NCI-H446 (cell line): Measurements from ENCODE around the gene DSTYK.

Experiments
- DNase-seq, 2 experiments: peaks; one replicate each; lab custom pipeline; 2025; lab: John Stamatoyannopoulos, UW

DSTYK gene, protein sequence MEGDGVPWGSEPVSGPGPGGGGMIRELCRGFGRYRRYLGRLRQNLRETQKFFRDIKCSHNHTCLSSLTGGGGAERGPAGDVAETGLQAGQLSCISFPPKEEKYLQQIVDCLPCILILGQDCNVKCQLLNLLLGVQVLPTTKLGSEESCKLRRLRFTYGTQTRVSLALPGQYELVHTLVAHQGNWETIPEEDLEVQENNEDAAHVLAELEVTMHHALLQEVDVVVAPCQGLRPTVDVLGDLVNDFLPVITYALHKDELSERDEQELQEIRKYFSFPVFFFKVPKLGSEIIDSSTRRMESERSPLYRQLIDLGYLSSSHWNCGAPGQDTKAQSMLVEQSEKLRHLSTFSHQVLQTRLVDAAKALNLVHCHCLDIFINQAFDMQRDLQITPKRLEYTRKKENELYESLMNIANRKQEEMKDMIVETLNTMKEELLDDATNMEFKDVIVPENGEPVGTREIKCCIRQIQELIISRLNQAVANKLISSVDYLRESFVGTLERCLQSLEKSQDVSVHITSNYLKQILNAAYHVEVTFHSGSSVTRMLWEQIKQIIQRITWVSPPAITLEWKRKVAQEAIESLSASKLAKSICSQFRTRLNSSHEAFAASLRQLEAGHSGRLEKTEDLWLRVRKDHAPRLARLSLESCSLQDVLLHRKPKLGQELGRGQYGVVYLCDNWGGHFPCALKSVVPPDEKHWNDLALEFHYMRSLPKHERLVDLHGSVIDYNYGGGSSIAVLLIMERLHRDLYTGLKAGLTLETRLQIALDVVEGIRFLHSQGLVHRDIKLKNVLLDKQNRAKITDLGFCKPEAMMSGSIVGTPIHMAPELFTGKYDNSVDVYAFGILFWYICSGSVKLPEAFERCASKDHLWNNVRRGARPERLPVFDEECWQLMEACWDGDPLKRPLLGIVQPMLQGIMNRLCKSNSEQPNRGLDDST

GRCh38 chr1:205211169-205211838, at the start of gene DSTYK:
TSS of gene DSTYK (minus strand) at chr1:205211702. CDS start at chr1:205211535, 167 bp downstream.
- peak; percentile 90 to 98 for DNase-seq

DNA sequence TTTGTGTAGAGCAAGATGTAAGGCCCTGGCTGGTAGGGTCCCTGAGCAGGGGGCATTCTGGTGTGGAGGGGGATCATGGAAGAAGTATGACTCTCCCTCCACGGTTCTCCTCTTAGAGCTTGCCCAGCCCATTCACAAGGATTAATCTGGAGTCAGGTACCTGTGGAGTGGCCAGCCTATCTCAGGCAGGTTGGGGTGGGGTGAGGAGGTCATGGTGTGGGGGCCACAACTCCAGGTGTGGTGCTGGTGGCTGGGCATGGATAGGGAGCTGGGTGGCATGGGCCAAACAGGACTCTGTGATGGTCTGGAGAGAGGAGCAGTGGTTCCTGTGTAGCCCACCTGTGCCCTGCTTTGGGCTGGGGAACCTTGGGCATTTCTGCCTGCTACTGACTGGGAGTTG, 48.5 kb upstream of the DSTYK start:
- DNase-seq, result no peak

DNA sequence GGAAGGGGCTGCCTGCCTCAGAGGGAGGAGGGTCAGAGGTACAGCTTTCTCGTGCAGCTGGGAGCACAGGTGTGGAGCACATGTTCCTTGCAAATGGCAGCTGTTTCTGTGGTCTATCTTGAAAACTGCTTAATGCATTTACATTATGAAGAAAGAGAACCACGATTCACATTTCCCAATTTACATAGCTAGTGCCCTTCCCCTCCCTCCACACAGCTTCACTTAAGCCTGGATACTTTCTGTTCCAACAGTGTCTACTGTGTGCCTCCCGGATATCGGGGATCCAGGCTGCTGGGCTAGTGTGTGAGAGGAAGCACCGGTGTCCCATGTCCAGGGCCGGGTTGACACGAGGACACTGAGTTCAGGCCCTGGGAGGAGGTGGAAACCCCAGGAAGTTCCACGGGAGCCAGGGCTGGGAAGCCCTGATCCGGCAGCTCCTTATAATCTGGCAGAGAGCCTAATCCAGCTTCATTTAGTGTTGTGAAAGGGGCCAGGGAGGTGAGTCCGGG, 47.9 kb upstream of the DSTYK start:
- DNase-seq, result no peak

DNA sequence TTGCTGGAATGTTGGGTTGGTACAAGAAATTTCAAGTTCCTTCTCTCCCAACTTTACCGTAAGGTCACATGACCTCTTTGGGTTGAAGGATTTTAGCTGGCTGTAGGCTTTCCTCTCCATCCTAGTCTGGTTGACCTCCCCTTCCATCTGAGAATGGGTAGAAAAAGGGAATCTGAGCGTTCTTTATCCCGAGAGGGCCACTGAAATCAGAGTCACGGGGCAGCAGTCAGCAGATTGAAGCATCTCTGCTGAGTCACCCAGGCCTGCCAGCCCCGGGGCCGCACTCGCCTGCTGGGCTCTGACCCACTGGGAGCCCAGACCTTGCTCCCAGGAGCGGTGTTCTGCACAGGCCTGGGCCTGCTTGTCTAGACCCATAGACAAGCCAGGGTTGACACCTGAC, 47.2 kb upstream of the DSTYK start:
- DNase-seq, result no peak

DNA sequence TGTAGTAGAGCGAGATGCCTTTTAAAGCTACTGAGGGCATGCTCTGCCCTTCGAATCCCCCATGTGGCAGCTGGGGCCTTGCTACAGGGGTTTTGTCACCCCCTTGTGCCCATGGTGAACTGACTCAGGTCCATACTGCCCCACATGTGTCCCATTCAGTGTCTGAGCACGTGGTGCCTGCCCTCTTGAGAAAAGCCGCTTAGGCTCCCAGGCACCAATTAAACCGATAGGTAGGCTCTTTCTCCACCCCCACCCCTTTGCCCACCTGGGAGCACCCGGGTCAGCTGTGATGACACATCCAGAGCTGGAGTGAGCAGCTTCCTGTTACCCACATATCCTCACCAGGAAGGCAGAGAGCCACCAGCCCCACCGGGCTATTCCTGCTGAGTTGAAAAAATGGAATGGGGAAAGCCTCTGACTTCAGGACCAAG, 46.8 kb upstream of the DSTYK start:
- DNase-seq, result no peak

DNA sequence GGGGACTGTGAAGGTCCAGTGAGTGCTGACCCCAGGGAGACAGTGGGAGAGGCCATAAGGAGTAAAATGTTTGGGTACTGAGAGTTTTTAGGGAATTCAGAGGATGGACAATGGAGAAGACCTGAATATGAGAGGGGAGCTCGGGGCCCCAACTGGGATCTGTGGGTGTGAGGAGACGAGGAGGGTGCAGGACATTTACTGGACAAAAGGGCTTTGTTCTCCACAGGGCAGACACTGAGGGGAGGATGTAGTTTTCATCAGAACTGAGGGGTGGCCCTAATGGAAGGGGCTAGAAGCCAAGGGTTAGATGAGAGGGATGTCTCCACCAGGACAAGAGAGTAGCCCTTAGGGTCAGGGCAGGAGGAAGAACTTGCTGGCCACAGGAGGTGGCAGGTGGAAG, 46.2 kb upstream of the DSTYK start:
- no peak for DNase-seq

- no peak for DNase-seq
Measured at GRCh38 chr1:205256951-205257625, 45.6 kb upstream of the DSTYK start.

DNA sequence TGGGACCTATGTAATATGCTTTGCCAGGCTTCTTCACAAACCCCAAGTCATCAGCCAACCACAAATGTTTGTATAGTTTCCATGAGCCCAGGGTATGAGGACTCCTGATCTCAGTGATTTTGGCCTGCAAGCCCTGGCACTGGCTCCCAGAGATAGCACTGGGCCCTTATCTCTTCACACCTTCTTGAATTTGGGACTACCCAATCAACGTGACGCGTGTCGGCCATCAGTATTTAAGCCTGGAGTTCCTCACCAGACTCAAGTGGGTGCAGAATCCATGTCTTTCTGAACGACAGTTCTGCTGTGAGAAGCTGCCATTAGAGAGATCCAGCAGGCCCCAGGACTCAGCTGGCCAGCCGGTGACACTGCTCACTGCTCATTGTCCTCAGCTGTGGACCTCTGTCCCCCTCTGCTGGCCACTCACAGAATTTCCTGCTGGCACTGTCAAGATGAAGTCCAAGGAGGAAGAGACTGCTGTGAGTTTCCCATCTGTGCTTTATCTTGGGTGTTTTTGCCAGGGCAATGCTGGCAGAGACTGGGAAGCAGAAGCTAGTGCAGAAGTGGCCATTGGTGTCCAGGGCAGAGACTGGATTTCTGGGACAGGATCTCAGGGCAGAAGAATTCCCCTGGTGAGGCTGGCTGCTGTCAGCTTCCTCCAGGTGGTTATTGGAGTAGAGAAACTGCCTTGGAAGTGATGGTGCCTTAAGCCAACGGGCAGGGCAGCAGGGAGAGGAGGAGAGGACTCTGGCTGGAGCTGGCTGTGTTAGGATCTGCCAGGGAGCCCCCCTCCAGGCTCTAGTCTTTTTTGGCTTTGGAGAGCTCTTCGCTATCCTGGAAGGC, 44.7 kb upstream of the DSTYK start:
- peak; percentile 92 to 95 for DNase-seq

GRCh38 chr1:205251576-205251975, 40.1 kb upstream of the DSTYK start:
- DNase-seq, result no peak

DNA sequence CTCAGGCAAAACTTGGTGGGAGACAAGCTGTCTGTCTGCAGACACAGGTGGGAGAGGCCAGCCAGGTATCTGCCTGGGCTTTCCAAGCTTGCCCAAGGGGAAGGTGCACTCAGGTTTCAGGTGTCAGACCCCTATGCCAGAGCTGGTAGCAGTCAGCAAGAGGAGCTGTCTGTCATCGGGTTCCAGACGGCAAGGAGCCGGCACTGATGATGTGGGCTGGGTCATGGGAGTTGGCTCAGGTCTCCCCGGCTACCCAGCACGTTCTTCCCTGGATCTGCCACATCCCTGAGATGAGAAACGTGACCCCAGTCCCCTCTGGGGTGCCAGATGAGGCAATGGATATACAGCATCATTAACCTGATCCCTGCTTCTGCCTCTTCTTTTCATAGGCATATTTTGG, 39.2 kb upstream of the DSTYK start:
- DNase-seq, result no peak

DNA sequence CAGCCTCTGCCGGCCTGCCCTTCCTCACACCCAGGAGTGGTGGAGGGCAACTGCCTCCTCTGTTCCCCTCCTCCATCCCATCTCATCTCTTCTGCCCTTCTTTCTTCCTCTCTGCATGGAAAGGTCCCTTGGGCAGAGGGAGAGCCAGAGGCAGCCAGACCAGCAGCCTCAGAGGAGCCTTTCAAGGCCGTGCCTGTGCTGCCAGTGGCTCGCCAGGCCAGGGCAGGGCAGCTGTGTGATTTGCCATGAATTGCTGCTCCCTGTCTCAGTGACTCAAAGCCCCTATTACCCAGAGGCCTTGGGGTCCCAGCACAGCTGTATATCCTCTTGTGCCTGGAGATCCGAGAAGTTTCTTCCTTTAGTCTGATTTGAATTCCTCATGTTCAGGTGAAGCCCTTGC, 38.1 kb upstream of the DSTYK start:
- DNase-seq, result no peak

- peak in 1 of 2 experiments; percentile 40 for DNase-seq
Measured at GRCh38 chr1:205248793-205249601, 37.5 kb upstream of the DSTYK start.

- peak in 1 of 2 experiments; percentile 35 for DNase-seq
Measured at GRCh38 chr1:205247130-205247921, 35.8 kb upstream of the DSTYK start.

DNA sequence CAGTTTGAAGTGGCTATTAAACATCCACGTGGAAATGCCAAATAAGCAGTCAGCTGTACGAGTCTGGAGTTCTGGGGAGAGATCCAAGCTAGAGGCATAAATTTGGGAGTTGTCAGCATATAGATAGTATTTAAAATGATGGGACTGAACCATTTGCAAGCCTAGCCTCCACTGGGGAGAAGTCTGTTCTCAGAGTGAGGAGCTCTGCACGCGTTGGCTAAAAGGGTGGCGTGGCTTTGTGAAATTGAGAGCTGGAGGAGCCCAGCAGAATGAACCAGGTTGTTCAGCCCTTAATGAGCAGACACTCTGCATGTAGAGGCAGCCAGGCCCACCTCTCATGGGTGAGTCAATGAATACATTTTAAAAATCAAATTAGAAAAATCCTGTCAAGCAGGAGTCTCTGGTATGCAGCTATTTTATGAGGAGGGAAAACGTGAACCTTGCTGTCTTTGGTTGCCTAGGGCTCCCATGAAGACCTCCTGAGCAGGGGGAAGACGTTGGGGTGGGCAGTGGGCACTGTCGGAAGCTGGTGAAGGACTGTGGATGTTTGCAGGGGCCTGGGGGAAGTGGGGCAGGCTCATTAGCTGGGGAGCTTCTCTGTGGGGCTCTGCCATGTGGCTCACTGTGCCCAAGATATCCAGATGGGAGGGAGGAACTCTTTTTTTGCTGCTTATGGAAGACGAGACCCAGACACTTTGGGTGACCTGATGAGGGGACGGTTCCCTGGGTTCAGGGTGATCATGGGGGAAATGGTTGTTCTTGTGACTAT, 35.0 kb upstream of the DSTYK start:
- DNase-seq, result no peak

- DNase-seq, result no peak
Measured at GRCh38 chr1:205245096-205245495, 33.6 kb upstream of the DSTYK start.

DNA sequence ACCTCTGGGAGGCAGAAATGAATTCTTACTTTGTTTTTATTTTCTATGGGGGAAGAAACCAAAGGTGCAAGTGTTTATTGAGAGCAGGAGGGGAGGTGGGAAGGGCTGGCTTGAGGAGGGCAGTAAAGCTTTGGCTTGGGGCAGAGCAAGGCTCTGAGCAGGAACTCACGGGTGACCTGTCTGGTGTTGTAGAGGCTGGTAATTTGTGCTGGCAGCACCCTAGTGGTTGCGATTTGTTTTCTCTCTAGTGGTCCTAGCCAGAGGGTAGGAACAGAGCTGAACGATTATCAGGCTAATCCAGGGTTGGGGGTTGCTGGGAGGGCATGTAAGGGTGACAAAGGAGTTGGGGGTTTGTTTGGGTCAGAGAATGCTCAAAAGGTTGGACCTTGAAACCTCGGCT, 32.9 kb upstream of the DSTYK start:
- DNase-seq, result no peak

DNA sequence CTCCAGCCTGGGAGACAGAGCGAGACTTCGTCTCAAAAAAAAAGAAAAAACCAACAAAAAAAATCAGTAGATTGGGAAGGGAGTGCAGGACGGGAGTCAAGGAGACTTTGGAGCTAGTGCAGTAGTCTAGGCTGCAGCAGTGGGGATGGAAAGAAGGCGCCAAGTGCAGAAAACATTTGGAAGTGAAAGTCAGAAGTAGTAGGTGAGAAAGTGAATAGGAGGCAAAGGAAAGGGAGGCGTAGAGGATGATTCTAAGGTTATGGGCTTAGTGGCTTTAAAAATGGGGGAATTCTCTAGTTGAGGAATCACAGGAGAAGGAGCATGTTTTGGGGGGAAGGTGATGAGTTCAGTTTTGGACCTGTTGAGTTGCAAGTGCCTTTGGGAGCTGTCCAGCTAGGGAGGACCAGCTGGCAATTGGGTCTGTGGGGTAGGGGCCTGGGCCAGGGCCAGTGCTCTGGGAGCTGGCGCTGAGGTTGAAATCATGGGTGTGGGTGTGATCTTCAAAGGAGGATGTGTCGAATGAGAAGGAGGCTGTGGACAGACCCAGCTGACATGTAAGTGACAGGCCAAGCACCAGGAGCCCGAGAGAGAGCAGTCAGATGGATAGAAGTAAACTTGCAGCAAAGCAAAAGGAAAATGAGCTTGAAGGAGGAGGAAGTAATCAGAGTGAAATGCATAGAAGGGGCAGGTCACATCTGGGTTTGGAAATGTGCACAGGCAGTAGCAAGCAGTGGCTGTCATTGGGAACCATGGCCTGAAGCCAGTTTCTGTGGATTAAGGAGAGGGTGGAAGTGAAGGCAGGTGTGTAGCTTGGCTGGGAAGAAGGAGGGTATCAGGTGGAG, 32.1 kb upstream of the DSTYK start:
- DNase-seq, result no peak
